ENCODE measurements around the gene C9orf50. TPM values are rescaled to one million over a fixed set of nuclear protein-coding genes. Genes with fewer than 3 reads are reported as not detected.

The C9orf50 gene
- total RNA-seq, 1 experiment from 2014 or later, result not detected

GRCh38 chr9:129615407-129616285 lies 5.3 kb downstream of the C9orf50 start:
- no peak for TF ChIP-seq SIN3A (IDR thresholded peaks at IDR 0.05; ENCODE audit: borderline replicate concordance, insufficient read depth, low read depth, low read length)
- TF ChIP-seq POLR2AphosphoS5 (IDR thresholded peaks at IDR 0.05; ENCODE audit: low read depth, low read length), result no peak
- no peak for TF ChIP-seq TCF7L2 (IDR thresholded peaks at IDR 0.05; ENCODE audit: low read depth, low read length)
- TF ChIP-seq CTCF (IDR thresholded peaks at IDR 0.05), result no peak
- no peak for TF ChIP-seq REST (IDR thresholded peaks at IDR 0.05; ENCODE audit: insufficient read depth in 1 of 2, low read depth in 2 of 2, low read length in 1 of 2)
- ATAC-seq, result no peak
- no peaks in the 10 kb centered on the region for H3K9me3 ChIP-seq (ENCODE audit: control insufficient read depth, insufficient read depth, low read depth, low read length)
- no peaks in the 10 kb centered on the region for H3K36me3 ChIP-seq (ENCODE audit: control insufficient read depth, insufficient read depth, low read length)
- DNase-seq (ENCODE audit: low read depth, low spot score), result no peak
- peaks cover 6% of the 10 kb centered on the region; the same call in 1 of the 2 replicates for H3K4me1 ChIP-seq (ENCODE audit: control insufficient read depth, insufficient read depth, low read length)
- POLR2A ChIA-PET, result no interaction called here
- intact Hi-C loops (cut with micrococcal nuclease; ENCODE audit: unreplicated experiment), result loop anchor here (10.0 kb wide), 1 partner anchor 481 kb away; no protein-coding TSS in a partner anchor
- in situ Hi-C loops (cut with HindIII; ENCODE audit: low pct_unique_long_range_greater_than_20kb, low sequenced_read_pairs), result no loop called here
- no TSS peak for BruUV-seq (replicated peaks)
- CTCF ChIA-PET, result interaction anchor here (0.7 to 1.0 kb wide), 3 partner anchors 10 to 438 kb away, joined by 4 to 8 read pairs (median 6); partner anchors contain the start of gene NTMT1
- H3K27me3 ChIP-seq (ENCODE audit: control insufficient read depth, insufficient read depth, low read length), result no peaks in the 10 kb centered on the region
- H3K27ac ChIP-seq (ENCODE audit: low read length), result no peak overlapping the region
- H3K4me3 ChIP-seq (ENCODE audit: low read depth in 2 of 2, low read length in 2 of 2), result no peak overlapping the region

DNA sequence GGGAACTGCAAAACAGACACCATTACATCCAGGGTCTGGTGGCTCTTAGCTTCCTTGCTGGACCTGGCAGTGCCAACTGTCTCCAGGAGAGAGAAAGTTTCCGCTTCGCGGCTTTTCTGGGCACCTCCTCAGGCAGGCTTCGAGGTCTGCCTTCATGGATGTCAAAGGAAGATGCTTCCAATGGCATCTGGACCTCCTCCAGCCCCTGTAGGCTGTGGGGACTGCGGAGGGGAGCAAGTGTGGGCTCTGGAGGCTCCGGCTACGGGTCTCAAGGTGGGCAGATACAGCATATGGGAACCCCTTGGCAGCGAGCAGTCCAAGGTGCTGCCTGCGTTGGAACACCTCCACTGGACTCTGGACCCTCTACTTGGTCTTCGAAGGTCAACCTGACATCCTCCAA lies 6.0 kb downstream of the C9orf50 start:
- Histone ChIP-seq H3K4me1 (ENCODE audit: control insufficient read depth, insufficient read depth, low read length) (peaks cover 6% of the 10 kb centered on the region; the same call in 1 of the 2 replicates), H3K27me3 (ENCODE audit: control insufficient read depth, insufficient read depth, low read length) (no peaks in the 10 kb centered on the region), H3K27ac (ENCODE audit: low read length) (no peak overlapping the region), H3K4me3 (ENCODE audit: low read depth in 2 of 2, low read length in 2 of 2) (no peak overlapping the region), H3K9me3 (ENCODE audit: control insufficient read depth, insufficient read depth, low read depth, low read length) (no peaks in the 10 kb centered on the region), H3K36me3 (ENCODE audit: control insufficient read depth, insufficient read depth, low read length) (no peaks in the 10 kb centered on the region)
- BruUV-seq (replicated peaks), result no TSS peak
- ChIA-PET POLR2A (interaction anchor here (0.6 kb wide), 1 partner anchor 21 kb away, joined by 4 read pairs; no protein-coding TSS in a partner anchor), CTCF (interaction anchor here (0.7 to 1.0 kb wide), 2 partner anchors 11 to 437 kb away, joined by 6 to 8 read pairs; partner anchors contain the start of gene NTMT1)
- ATAC-seq, result no peak
- intact Hi-C loops (cut with micrococcal nuclease; ENCODE audit: unreplicated experiment), result loop anchor here (10.0 kb wide), 1 partner anchor 480 kb away; no protein-coding TSS in a partner anchor
- in situ Hi-C loops (cut with HindIII; ENCODE audit: low pct_unique_long_range_greater_than_20kb, low sequenced_read_pairs), result no loop called here
- TF ChIP-seq POLR2AphosphoS5 (IDR thresholded peaks at IDR 0.05; ENCODE audit: low read depth, low read length) (no peak), REST (IDR thresholded peaks at IDR 0.05; ENCODE audit: insufficient read depth in 1 of 2, low read depth in 2 of 2, low read length in 1 of 2) (no peak), CTCF (IDR thresholded peaks at IDR 0.05) (no peak), TCF7L2 (IDR thresholded peaks at IDR 0.05; ENCODE audit: low read depth, low read length) (no peak), SIN3A (IDR thresholded peaks at IDR 0.05; ENCODE audit: borderline replicate concordance, insufficient read depth, low read depth, low read length) (no peak)
- DNase-seq (ENCODE audit: low read depth, low spot score), result no peak

Data from Panc1 (cell line).